Upper lobe of right lung (tissue), 1 donor: Measurements from ENCODE around the gene ZBTB16. TPM values are rescaled to one million over a fixed set of nuclear protein-coding genes. Genes with fewer than 3 reads are reported as not detected.

ENCODE experiments used
- ATAC-seq: fragments of 200-7000 bp; cut with Tn5 transposase; one replicate; pipeline ENCODE4 v1.9.1; 2020; ENCODE audit warnings: mild to moderate bottlenecking, moderate library complexity
- DNase-seq: peaks from one replicate; pipeline ENCODE4 v3.0.0-alpha.2; 2020
- H3K27ac ChIP-seq: fragments of 200-600 bp; one replicate; pipeline ENCODE4 v1.8.0; 2022
- H3K27me3 ChIP-seq: fragments of 200-600 bp; one replicate; pipeline ENCODE4 v1.8.0; 2022; ENCODE audit warnings: mild to moderate bottlenecking
- H3K36me3 ChIP-seq: fragments of 200-600 bp; one replicate; pipeline ENCODE4 v1.8.0; 2022
- H3K4me1 ChIP-seq: fragments of 200-600 bp; one replicate; pipeline ENCODE4 v1.8.0; 2022
- H3K4me3 ChIP-seq: fragments of 200-600 bp; one replicate; pipeline ENCODE4 v1.8.0; 2022; ENCODE audit warnings: mild to moderate bottlenecking
- H3K9me3 ChIP-seq: fragments of 200-600 bp; one replicate; pipeline ENCODE4 v1.8.0; 2022
- intact Hi-C: fragments of 100-400 bp; cut with DNase I; formaldehyde crosslinking; loops from one replicate; pipeline ENCODE4 v1.11.0; 2022
- total RNA-seq: library from RNA; stranded (reverse); fragmentation: NEBNext Ultra II Directional; extraction: Animal tissue kit (Norgen Biotek cat#: 25700); gene quantifications from one replicate; pipeline ENCODE4 v1.2.1, GENCODE V29; 2021
- TF ChIP-seq, protein P1 (sequence below): fragments of 200-600 bp; IDR thresholded peaks from one replicate; pipeline ENCODE4 v1.8.0; 2022; ENCODE audit warnings: antibody characterized with exemption
- donor health status: DM: no; HTN: yes; CAD: no; lungs with severe emphysema.

Gene ZBTB16
- total RNA-seq, 1 donor from 2014 or later = 221 TPM

DNA sequence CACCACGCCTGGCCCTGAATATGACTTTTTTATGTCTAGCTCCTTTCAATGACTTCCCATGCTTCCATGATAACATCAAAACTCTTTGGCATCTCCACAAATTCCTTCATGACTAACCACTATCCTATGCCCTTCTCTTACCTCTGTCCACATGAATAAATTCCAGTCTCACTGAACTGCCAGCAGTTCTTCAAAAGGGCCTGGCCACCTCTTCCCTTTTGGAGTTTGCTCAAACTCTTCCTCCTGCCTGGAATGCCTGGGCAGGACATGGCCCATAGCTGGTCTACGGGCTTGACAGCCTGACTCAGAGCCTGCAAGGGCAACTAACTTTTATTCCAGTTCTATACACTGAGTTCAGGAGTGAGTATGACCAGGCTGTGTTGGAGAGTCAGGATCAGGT lies 41.8 kb upstream of the ZBTB16 start:
- TF ChIP-seq, protein P1, sequence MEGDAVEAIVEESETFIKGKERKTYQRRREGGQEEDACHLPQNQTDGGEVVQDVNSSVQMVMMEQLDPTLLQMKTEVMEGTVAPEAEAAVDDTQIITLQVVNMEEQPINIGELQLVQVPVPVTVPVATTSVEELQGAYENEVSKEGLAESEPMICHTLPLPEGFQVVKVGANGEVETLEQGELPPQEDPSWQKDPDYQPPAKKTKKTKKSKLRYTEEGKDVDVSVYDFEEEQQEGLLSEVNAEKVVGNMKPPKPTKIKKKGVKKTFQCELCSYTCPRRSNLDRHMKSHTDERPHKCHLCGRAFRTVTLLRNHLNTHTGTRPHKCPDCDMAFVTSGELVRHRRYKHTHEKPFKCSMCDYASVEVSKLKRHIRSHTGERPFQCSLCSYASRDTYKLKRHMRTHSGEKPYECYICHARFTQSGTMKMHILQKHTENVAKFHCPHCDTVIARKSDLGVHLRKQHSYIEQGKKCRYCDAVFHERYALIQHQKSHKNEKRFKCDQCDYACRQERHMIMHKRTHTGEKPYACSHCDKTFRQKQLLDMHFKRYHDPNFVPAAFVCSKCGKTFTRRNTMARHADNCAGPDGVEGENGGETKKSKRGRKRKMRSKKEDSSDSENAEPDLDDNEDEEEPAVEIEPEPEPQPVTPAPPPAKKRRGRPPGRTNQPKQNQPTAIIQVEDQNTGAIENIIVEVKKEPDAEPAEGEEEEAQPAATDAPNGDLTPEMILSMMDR = no peak
- Histone ChIP-seq H3K27me3 (no peaks in the 10 kb centered on the region), H3K9me3 (no peaks in the 10 kb centered on the region), H3K36me3 (no peaks in the 10 kb centered on the region), H3K4me1 (no peaks in the 10 kb centered on the region), H3K27ac (no peak overlapping the region), H3K4me3 (no peak overlapping the region)
- intact Hi-C loops = no loop called here
- ATAC-seq (peak; percentile 17), DNase-seq (no peak)

DNA sequence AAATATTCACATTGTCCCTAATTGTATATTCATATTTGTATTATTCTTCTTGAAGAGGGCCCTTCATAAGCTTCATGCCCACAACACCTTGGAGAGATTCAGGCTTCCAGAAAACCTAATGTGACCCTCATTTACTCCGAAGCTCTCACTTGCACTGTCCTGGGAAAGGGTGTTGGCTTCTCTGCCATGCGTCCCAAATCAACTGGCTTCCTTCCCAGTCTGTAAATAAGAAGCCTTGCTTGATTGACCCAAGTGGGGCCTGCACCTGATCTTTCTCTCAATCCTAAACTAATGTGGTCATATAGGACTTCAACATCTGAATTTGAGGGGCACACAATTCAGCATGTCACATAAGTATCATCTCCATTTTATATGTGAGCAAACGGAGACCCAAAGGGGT lies 40.5 kb upstream of the ZBTB16 start:
- Histone ChIP-seq H3K27ac (no peak overlapping the region), H3K4me1 (no peaks in the 10 kb centered on the region), H3K27me3 (no peaks in the 10 kb centered on the region), H3K36me3 (no peaks in the 10 kb centered on the region), H3K4me3 (no peak overlapping the region), H3K9me3 (no peaks in the 10 kb centered on the region)
- no peak for DNase-seq
- intact Hi-C loops = no loop called here
- TF ChIP-seq, protein P1 = no peak
- peak; percentile 47 for ATAC-seq

DNA sequence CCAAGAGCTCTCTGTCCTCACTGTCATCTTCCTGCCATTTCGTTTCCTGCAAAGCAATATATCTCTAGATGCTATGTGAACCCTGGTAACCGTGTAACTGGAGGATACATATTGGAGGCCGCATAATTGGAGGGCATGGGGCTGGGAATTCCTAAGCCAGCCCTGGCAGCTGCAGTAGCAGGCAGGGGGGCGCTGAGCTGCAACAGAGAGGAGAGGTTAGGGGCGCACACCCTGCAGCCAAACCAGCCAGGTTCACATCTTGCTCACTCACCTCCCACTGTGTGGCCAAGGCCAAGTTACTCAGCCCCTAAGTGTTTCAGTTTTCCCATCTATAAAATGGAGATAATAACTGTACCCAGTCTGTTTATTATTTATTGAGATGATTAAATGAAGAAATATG lies 39.9 kb upstream of the ZBTB16 start:
- H3K36me3 ChIP-seq = no peaks in the 10 kb centered on the region
- no peaks in the 10 kb centered on the region for H3K9me3 ChIP-seq
- no peak overlapping the region for H3K27ac ChIP-seq
- intact Hi-C loops = no loop called here
- H3K27me3 ChIP-seq = no peaks in the 10 kb centered on the region
- DNase-seq = no peak
- no peaks in the 10 kb centered on the region for H3K4me1 ChIP-seq
- TF ChIP-seq, protein P1 = no peak
- ATAC-seq = no peak
- H3K4me3 ChIP-seq = no peak overlapping the region

DNA sequence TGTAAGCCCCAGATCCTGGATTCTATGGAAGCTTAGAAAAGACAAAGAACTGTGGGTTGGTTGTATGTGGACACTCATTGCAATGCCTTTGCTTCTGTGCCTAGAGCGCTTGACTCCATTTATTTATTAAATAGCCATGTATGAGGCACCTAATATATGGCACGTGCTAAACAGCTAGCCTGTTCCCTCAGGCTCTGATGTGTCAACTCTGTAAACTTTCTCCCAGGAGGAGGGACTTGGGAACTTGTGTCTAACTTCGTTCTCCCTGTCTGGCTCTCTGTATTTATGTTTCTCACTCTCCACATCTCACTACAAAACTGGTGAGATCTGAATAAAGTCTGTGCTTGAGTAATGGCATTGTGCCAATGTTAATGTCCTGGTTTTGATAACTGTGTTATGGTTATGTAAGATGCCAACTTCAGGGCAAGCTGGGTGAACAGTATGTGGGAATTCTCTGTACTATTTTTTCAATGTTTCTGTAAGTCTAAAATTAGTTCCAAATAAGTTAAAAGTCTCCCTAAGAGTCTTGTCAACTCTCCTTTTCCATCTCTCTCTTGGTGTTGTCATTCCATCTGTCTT lies 34.1 kb upstream of the ZBTB16 start:
- DNase-seq (no peak), ATAC-seq (no peak)
- H3K4me3 ChIP-seq = no peak overlapping the region
- intact Hi-C loops = no loop called here
- no peaks in the 10 kb centered on the region for H3K36me3 ChIP-seq
- H3K27ac ChIP-seq = no peak overlapping the region
- H3K4me1 ChIP-seq = no peaks in the 10 kb centered on the region
- H3K9me3 ChIP-seq = no peaks in the 10 kb centered on the region
- H3K27me3 ChIP-seq = peaks cover 5% of the 10 kb centered on the region
- TF ChIP-seq, protein P1 = no peak

DNA sequence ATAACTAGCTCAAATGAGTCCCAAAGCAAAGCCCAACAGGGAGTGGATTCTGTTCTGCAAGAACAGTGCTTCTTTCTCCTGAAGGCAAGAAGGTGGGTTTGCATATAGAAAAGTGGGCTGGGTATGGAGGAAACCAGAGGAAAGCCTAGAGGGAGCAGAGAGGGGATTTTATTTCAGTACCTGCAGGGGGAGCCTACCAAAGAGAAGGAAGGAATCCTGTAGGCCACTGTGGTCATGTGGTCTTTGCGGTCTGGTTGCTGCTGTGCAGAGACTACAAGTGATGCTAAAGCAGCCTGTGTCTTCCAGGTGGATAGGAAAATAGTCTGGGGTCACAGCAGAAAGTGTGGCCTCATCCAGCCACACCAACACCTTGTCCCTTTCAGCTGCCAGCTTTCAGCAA lies 33.2 kb upstream of the ZBTB16 start:
- DNase-seq (no peak), ATAC-seq (peak; percentile 27)
- intact Hi-C loops = no loop called here
- Histone ChIP-seq H3K4me3 (no peak overlapping the region), H3K9me3 (no peaks in the 10 kb centered on the region), H3K36me3 (no peaks in the 10 kb centered on the region), H3K27ac (no peak overlapping the region), H3K27me3 (peaks cover 5% of the 10 kb centered on the region), H3K4me1 (no peaks in the 10 kb centered on the region)
- TF ChIP-seq, protein P1 = peak; percentile 7

DNA sequence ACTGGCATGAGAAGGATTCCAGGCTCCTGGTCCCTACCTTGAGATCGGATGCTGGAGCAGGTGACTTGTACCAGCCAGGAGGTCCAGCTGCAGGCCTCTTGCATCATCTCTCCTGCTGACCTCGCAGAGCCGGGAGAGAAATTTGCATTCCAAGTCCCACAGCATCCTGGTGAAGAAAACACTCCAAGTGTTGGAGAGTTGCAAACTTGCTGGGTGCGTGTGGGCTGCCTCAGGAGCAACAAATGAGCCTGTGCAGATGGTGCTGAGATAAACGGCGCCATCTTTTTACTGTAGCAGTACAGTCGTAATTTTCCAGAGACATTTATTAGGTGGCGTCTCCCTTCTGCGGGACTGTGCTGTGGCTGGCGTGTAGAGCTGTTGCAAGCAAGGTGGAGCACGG lies 32.1 kb upstream of the ZBTB16 start:
- Histone ChIP-seq H3K27ac (no peak overlapping the region), H3K4me3 (no peak overlapping the region), H3K9me3 (no peaks in the 10 kb centered on the region), H3K27me3 (peaks cover 5% of the 10 kb centered on the region), H3K36me3 (no peaks in the 10 kb centered on the region), H3K4me1 (no peaks in the 10 kb centered on the region)
- ATAC-seq (no peak), DNase-seq (no peak)
- TF ChIP-seq, protein P1 = no peak
- intact Hi-C loops = no loop called here
